CD4-positive, alpha-beta T cell treated with Interleukin-6 at 100 ng/mL for 8 hours (primary cell): Measurements from ENCODE around the gene UQCR10.

Source experiments
- DNase-seq: peaks from one replicate; pipeline ENCODE4 v3.0.0-alpha.2; 2020; ENCODE audit warnings: mixed read lengths, low spot score

Gene UQCR10

DNA sequence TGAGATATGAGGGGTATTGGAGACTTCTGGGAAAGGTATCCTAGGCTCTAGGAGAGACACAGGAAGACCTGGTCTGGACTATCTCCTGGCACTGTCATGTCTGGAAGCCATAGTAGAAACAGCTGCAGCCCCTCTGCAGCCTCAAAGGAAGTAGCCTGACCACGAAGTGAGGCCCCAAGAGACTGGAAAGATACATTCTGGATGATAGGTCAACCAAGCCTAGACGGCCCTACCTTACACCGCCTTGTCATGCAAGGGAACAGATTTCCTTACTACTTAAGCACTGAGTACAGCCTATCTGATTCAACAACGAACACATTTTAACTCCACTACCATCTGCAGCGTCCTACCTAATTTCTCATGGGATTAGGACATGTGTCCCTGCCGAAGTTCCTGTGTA is 31.1 kb downstream of the UQCR10 start:
- no peak for DNase-seq

GRCh38 chr22:29798801-29799200 is 31.6 kb downstream of the UQCR10 start:
- no peak for DNase-seq

- no peak for DNase-seq
Observed at GRCh38 chr22:29799217-29799680, 32.1 kb downstream of the UQCR10 start.

GRCh38 chr22:29801153-29801552 is 34.0 kb downstream of the UQCR10 start:
- DNase-seq: no peak

DNA sequence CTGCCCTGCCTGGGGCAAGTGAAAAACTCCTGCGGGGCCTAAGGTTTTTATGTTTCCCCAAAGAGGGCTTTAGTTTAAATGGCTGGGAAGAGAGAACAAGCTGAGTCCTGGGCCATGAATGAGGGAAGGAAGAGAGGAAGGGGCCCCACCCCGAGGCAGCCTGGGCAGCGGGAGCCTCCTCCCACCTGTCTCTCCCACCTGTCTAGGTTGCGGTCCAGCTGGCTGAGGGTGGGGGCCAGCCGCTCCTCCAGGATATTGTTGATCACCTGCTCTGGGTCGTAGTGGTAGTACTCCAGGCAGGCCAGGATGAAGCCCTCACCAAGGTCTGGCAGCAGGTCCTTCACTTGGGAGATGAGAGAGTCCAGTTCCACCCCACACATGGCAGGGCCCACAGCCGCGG is 34.6 kb downstream of the UQCR10 start:
- DNase-seq: no peak

DNA sequence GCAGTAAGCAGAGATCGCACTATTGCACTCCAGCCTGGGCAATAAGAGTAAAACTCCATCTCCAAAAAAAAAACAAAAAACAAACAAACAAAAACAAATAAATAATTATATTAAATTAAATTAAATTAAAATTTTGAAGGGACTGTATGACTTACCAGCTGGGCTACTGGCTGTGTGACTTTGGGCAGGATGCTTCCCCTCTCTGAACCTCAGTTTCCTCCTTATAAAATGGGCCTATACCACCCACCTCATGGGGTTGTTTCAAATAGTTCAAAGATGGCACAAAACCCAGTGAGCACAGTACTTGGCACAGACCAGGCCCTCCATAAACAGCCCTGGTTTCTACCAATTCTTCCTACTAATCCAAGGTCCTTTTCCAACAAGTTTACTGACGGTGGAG is 36.0 kb downstream of the UQCR10 start:
- no peak for DNase-seq

DNA sequence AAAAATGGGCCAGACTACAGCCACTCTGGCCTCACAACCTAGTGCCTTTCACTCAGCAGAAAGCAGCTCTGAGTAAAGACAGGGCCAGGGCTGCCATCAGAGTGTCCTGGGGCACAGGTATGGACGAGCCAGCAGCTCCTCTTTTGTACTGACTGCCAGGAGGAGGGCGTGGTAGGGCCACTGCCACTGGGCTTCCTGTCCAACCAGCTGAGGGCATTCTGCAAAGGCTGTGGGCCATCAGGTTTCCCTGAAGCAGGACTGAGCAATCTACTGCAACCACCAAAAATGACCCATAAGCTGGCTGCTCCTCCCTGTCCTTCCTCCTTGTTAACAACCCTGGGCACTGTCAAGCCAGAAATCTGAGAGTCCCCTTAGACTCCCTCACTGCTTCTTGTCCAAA is 37.8 kb downstream of the UQCR10 start:
- no peak for DNase-seq

GRCh38 chr22:29806196-29806595 is 39.0 kb downstream of the UQCR10 start:
- DNase-seq: no peak

GRCh38 chr22:29810216-29810615 is 43.0 kb downstream of the UQCR10 start:
- DNase-seq: no peak

DNA sequence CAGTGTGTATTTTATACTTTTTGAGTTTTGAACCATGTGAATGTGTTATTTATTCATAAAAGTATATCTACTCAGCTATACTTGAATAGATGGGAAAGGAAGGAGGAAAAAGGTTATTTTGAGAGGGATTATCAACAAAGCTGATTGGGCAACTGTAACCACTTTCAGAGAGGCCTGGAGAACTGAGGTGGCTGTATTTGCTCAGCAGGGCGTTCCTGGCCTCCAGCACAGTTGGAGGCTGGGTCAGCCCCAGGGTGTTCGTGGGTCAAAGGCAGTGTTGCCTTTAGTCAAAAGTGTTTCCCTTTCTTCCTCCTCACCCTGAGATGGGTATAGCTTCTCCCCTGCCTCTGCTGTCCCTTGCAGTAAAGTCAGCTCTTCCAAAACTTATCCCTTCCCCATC is 44.2 kb downstream of the UQCR10 start:
- no peak for DNase-seq

- DNase-seq: no peak
Observed at GRCh38 chr22:29813126-29813525, 46.0 kb downstream of the UQCR10 start.

DNA sequence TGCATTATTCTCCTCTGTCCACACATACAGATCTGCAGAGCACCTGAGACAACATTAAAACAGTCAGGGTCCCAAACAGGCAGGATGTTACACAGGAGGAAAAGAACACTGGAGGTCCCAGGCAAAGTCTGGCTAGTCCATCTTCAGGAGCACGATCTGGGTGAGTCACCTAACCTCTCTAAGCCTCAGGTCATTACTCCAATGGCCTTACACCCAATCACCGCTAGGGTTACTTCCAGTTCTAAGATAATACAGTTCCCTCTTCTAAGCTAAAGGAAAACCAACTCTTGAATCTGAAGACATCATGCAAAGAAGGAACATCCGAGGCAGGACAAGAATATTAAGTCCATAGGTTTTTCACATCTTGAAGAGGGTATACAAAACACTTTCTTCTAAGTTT is 46.4 kb downstream of the UQCR10 start:
- DNase-seq: no peak

- no peak for DNase-seq
Observed at GRCh38 chr22:29814003-29814402, 46.8 kb downstream of the UQCR10 start.

- no peak for DNase-seq
Observed at GRCh38 chr22:29815580-29815979, 48.4 kb downstream of the UQCR10 start.

- DNase-seq: no peak
Observed at GRCh38 chr22:29816128-29816527, 49.0 kb downstream of the UQCR10 start.

GRCh38 chr22:29816539-29816938 is 49.4 kb downstream of the UQCR10 start:
- no peak for DNase-seq

- no peak for DNase-seq
Observed at GRCh38 chr22:29816980-29817379, 49.8 kb downstream of the UQCR10 start.

- DNase-seq: no peak
Observed at GRCh38 chr22:29817724-29818123, 50.6 kb downstream of the UQCR10 start.

- DNase-seq: no peak
Observed at GRCh38 chr22:29819501-29819900, 52.3 kb downstream of the UQCR10 start.
